Ovary (tissue), 9 donors: ENCODE measurements around the gene HDAC1. TPM values are rescaled to one million over a fixed set of nuclear protein-coding genes. Genes with fewer than 3 reads are reported as not detected.
A peak's percentile ranks its signal among the peaks of the same experiment; 100 is the strongest.

Experiments used
- DNase-seq, 5 donors: peaks; one replicate each; pipeline ENCODE4 v3.0.0-alpha.2; 2019 to 2020
- H3K27ac ChIP-seq, 2 donors: fragments of 200-600 bp; one replicate each; pipeline versions ENCODE4 v1.5.1 to v1.8.0; 2019 to 2022
- H3K27me3 ChIP-seq: fragments of 200-600 bp; one replicate; pipeline ENCODE4 v1.8.0; 2022
- H3K36me3 ChIP-seq: fragments of 200-600 bp; sonication (generic); one replicate; pipeline ENCODE4 v1.5.1; 2019
- H3K4me1 ChIP-seq: one replicate; pipeline ENCODE4 v1.8.1; 2013; ENCODE audit warnings: mild to moderate bottlenecking, moderate library complexity; ENCODE audit not compliant: insufficient read depth
- H3K4me3 ChIP-seq: fragments of 200-600 bp; sonication (generic); one replicate; pipeline ENCODE4 v1.5.1; 2017
- H3K9me3 ChIP-seq, 2 donors: fragments of 200-600 bp in 1 of 2; sonication (generic) in 1 of 2; one replicate each; pipeline versions ENCODE4 v1.5.1 to v1.8.1; 2013 to 2019; ENCODE audit warnings: mild to moderate bottlenecking in 1 of 2, moderate library complexity in 1 of 2
- EP300 ChIP-seq: sonication (generic); formaldehyde crosslinking; IDR thresholded peaks from one replicate; pipeline ENCODE4 v1.6.1; 2017; ENCODE audit warnings: antibody characterized with exemption
- POLR2A ChIP-seq: fragments of 450-650 bp; IDR thresholded peaks from one replicate; pipeline ENCODE4 v1.6.1; 2017; ENCODE audit warnings: antibody characterized with exemption, mild to moderate bottlenecking, moderate library complexity
- WGBS, 3 donors: extraction: QIAGEN DNeasy Blood & Tissue Kit in 1 of 3; methylation state at CpG; one replicate each; pipeline versions ENCODE4 v1.1.5 to v1.1.7; 2013 to 2017; 5-methylcytosine and 5-hydroxymethylcytosine counted together
- intact Hi-C, 4 donors: fragments of 100-400 bp; cut with DNase I; formaldehyde crosslinking; loops; one replicate each; pipeline versions ENCODE4 v1.11.0 to v1.15.1; 2022 to 2023
- polyA plus RNA-seq, 2 donors: library from polyadenylated mRNA; stranded (reverse); fragments of 200-250 nt in 1 of 2; fragments of 350-450 nt in 1 of 2; fragmentation: Illumina TruSeq in 1 of 2; extraction: RNeasy Lipid Tissue Mini Kit (QIAGEN cat#74804) in 1 of 2; gene quantifications; one replicate each; pipeline ENCODE4 v1.2.3, GENCODE V29; 2013 to 2014
- total RNA-seq, 7 donors: library from RNA; depleted of rRNA in 2 of 7; stranded (reverse); fragments of >200 nt in 2 of 7; fragmentation: NEBNext Ultra II Directional in 3 of 7; extraction: Animal tissue kit (Norgen Biotek cat#: 25700) in 3 of 7; gene quantifications; one replicate each; pipeline versions ENCODE4 v1.1.0 to v1.2.4, GENCODE V29; 2016 to 2023
- TF ChIP-seq, protein P1 (sequence below), 3 donors: fragments of 450-650 bp in 2 of 3; fragments of 200-600 bp in 1 of 3; IDR thresholded peaks; one replicate each; pipeline versions ENCODE4 v1.5.1 to v1.8.0; 2016 to 2022; ENCODE audit warnings: antibody characterized with exemption in 3 of 3, mild to moderate bottlenecking in 1 of 3
- donor health status: DM: no; HTN: no; CAD: no; lungs with moderate emphysema.
- donor health status: DM: no; HTN: no; CAD: no.
- donor health status: Bipolar disorder and iron deficiency.
- donor health status: DM: yes; HTN: yes; CAD: no.
- donor health status: DM: no; HTN: no; CAD: no.
- donor health status: DM: yes; HTN: yes; CAD: no.

HDAC1 gene
- total and polyA plus RNA-seq, 9 donors, result 52.9 to 107 (median 89.2) TPM

DNA sequence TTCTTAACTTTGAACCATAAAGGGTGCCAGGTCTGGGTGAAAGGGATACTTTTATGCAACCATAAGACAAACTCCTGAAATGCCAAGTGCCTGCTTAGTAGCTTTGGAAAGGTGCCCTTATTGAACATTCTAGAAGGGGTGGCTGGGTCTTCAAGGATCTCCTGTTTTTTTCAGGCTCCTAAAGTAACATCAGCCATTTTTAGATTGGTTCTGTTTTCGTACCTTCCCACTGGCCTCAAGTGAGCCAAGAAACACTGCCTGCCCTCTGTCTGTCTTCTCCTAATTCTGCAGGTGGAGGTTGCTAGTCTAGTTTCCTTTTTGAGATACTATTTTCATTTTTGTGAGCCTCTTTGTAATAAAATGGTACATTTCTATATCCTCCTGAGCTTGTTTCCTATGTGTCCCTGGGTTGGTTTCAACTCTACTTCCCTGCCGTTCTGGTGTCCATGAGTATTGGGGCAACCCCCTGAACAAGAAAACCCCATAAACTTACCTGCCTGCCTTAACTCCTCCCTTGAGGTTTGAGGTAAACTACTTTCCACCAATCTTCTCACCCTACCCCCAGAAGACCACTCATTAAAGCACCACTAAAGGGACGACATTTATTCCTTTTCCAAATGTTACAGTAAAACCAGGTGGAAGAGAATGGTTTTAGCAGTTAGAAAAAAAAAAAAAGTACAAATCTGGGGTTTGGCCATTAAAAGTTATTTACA, 41.5 kb downstream of the HDAC1 start:
- no peak overlapping the region for H3K27ac ChIP-seq
- H3K4me1 ChIP-seq, result peaks cover 3% of the 10 kb centered on the region
- H3K9me3 ChIP-seq, result no peaks in the 10 kb centered on the region
- H3K36me3 ChIP-seq, result no peaks in the 10 kb centered on the region
- DNase-seq, result no peak
- TF ChIP-seq, protein P1, sequence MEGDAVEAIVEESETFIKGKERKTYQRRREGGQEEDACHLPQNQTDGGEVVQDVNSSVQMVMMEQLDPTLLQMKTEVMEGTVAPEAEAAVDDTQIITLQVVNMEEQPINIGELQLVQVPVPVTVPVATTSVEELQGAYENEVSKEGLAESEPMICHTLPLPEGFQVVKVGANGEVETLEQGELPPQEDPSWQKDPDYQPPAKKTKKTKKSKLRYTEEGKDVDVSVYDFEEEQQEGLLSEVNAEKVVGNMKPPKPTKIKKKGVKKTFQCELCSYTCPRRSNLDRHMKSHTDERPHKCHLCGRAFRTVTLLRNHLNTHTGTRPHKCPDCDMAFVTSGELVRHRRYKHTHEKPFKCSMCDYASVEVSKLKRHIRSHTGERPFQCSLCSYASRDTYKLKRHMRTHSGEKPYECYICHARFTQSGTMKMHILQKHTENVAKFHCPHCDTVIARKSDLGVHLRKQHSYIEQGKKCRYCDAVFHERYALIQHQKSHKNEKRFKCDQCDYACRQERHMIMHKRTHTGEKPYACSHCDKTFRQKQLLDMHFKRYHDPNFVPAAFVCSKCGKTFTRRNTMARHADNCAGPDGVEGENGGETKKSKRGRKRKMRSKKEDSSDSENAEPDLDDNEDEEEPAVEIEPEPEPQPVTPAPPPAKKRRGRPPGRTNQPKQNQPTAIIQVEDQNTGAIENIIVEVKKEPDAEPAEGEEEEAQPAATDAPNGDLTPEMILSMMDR (IDR thresholded peaks at IDR 0.05), result no peak
- TF ChIP-seq POLR2A (no peak), EP300 (no peak)
- H3K27me3 ChIP-seq, result no peaks in the 10 kb centered on the region
- intact Hi-C loops, result no loop called here
- WGBS, 3 donors, result 47 to 66% (median 50%) methylated on average over 3 of the region's 3 CpGs
- H3K4me3 ChIP-seq, result no peak overlapping the region

DNA sequence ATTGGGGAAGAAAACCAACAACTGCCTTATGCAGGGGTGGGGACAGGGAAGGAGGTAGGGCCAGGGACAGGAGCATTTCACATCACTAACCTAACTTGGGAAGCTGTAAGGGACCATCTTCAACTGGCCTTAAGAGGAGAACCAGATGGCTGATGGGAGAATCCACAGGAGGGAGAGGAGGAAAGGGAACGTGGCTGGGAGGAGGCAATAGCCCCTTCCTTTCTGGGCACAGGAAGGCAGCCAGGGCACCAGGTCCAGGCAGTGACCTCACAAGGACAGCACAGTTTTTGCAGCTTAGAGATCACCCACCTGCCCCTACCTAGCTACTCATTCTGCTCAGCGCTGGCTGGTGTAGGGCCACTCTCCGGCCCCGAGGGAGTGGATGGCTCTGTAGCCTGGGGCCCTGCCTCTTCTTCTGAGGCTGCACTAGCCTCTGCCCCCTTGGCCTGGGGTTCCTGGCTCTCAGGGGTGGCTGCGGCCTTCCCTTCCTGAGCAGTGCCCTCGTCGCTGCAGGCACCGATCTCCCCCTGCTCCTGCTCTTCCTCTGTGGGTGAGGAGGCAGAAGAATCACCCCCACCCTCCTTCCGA, 42.5 kb downstream of the HDAC1 start:
- Histone ChIP-seq H3K4me1 (peaks cover 3% of the 10 kb centered on the region), H3K27ac (peak overlapping the region; percentile 85 to 95), H3K4me3 (peak overlapping the region; percentile 67), H3K36me3 (no peaks in the 10 kb centered on the region), H3K9me3 (no peaks in the 10 kb centered on the region), H3K27me3 (no peaks in the 10 kb centered on the region)
- intact Hi-C loops, result no loop called here
- 13 to 19% (median 15%) methylated on average over 9 of the region's 9 CpGs for WGBS, 3 donors
- TF ChIP-seq POLR2A (no peak), EP300 (no peak)
- TF ChIP-seq, protein P1 (IDR thresholded peaks at IDR 0.05), result no peak
- DNase-seq, result peak in 1 of 5 donors; percentile 17

DNA sequence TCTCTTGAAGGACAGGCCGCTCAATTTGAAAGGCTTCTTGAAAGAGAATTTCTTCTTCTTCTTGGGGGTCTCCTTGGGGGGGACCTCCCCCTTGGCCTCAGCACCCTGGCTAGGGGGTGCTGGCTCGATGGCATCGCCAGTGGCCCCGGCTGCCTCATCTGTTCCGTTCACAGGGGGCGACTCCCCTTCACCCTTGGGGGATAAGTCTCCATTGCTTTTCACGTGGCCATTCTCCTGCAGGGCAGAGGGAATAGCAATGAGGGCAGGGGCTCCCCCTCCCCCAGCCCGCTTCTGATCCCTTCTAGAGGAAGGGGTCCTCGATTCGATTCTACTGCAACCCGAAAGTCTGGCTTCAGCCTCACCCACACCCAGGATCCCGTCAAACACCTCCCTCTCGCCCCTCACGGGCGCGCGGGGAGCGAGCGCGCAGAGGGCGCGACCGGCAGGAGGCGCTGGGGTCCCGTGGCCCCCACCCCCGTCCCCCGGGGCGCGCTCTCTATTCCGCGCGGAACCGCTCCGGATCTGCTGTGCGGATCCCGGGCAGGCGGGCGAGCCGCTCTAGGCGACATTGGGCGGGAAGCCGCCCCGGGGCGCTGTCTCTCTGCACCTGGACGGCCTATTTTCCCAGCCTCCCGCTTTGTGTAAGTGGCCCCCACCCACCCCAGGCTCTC, 43.1 kb downstream of the HDAC1 start:
- intact Hi-C loops, result no loop called here
- TF ChIP-seq POLR2A, result no peak
- TF ChIP-seq, protein P1 (IDR thresholded peaks at IDR 0.05), result peak; percentile 72 to 80 (median 77)
- H3K27me3 ChIP-seq, result no peaks in the 10 kb centered on the region
- WGBS, 3 donors, result 1 to 2% (median 1%) methylated on average over 27 to 46 of the region's 46 CpGs
- H3K27ac ChIP-seq, result peak overlapping the region; percentile 85 to 95
- DNase-seq, result peak; percentile 62 to 81 (median 75)
- H3K9me3 ChIP-seq, result no peaks in the 10 kb centered on the region
- H3K4me3 ChIP-seq, result peak overlapping the region; percentile 67
- no peaks in the 10 kb centered on the region for H3K36me3 ChIP-seq
- peaks cover 3% of the 10 kb centered on the region for H3K4me1 ChIP-seq

DNA sequence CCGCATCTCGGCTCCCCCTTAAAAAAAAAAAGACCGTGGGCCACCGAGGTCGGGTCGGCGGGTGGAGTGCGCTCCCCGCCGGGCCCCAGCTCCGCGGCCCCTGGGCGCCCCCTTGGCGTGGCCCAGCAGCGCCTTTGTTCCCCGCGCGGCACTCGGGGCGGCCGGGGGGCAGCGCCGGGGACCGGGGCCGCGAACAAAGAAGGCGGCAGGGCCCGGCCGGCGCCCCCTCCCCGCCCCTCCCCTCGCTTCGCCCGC, 43.6 kb downstream of the HDAC1 start:
- Histone ChIP-seq H3K36me3 (no peaks in the 10 kb centered on the region), H3K9me3 (no peaks in the 10 kb centered on the region), H3K27ac (peak overlapping the region; percentile 85 to 95), H3K4me1 (peaks cover 3% of the 10 kb centered on the region), H3K4me3 (peak overlapping the region; percentile 67), H3K27me3 (no peaks in the 10 kb centered on the region)
- DNase-seq, result no peak
- 0% methylated on average over 22 to 28 of the region's 34 CpGs for WGBS, 3 donors
- TF ChIP-seq POLR2A (no peak), EP300 (no peak)
- TF ChIP-seq, protein P1 (IDR thresholded peaks at IDR 0.05), result no peak
- intact Hi-C loops, result no loop called here
